Erythroblast (primary cell): ENCODE data around the gene DAZAP1.

Experiments used
- GATA1 ChIP-seq: IDR thresholded peaks from 2 replicates; pipeline ENCODE4 v1.6.1; 2011; ENCODE audit warnings: low read depth, mild to moderate bottlenecking, control low read depth, low read length, moderate library complexity
- POLR2A ChIP-seq: IDR thresholded peaks from 2 replicates; pipeline ENCODE4 v1.6.1; 2011; ENCODE audit warnings: mild to moderate bottlenecking, low read length

- TF ChIP-seq POLR2A (no peak), GATA1 (no peak)
Observed at GRCh38 chr19:1475751-1476437, 68.5 kb downstream of the DAZAP1 start.
